Erythroblast (primary cell): ENCODE measurements around the gene CUX1.
A peak's percentile ranks its signal among the peaks of the same experiment; 100 is the strongest.

Experiments
- DNase-seq, 2 experiments: peaks; one replicate each; lab custom pipeline; 2025; lab: John Stamatoyannopoulos, UW
- GATA1 ChIP-seq: IDR thresholded peaks from 2 replicates; pipeline ENCODE4 v1.6.1; 2011; ENCODE audit warnings: low read depth, mild to moderate bottlenecking, control low read depth, low read length, moderate library complexity
- POLR2A ChIP-seq: IDR thresholded peaks from 2 replicates; pipeline ENCODE4 v1.6.1; 2011; ENCODE audit warnings: mild to moderate bottlenecking, low read length

CUX1 gene

GRCh38 chr7:102248456-102249395 is 431.3 kb downstream of the CUX1 start:
- DNase-seq, result no peak
- TF ChIP-seq GATA1, result no peak
- no peak for TF ChIP-seq POLR2A

GRCh38 chr7:102251531-102252365 is 434.3 kb downstream of the CUX1 start:
- no peak for DNase-seq
- TF ChIP-seq POLR2A, result no peak
- TF ChIP-seq GATA1, result no peak

GRCh38 chr7:102252366-102252982 is 435.0 kb downstream of the CUX1 start:
- no peak for TF ChIP-seq GATA1
- TF ChIP-seq POLR2A, result no peak
- peak in 1 of 2 experiments; percentile 36 for DNase-seq

- TF ChIP-seq GATA1 (no peak), POLR2A (no peak)
- DNase-seq, result no peak
Observed at GRCh38 chr7:102253066-102253972, 435.9 kb downstream of the CUX1 start.

- DNase-seq, result no peak
- TF ChIP-seq GATA1 (no peak), POLR2A (no peak)
Observed at GRCh38 chr7:102253973-102254370, 436.5 kb downstream of the CUX1 start.

- DNase-seq, result no peak
- TF ChIP-seq POLR2A (no peak), GATA1 (no peak)
Observed at GRCh38 chr7:102254521-102254920, 437.1 kb downstream of the CUX1 start.

- DNase-seq, result no peak
- TF ChIP-seq POLR2A (no peak), GATA1 (no peak)
Observed at GRCh38 chr7:102255501-102255900, 438.1 kb downstream of the CUX1 start.

- TF ChIP-seq GATA1 (no peak), POLR2A (no peak)
- DNase-seq, result no peak
Observed at GRCh38 chr7:102255916-102256315, 438.5 kb downstream of the CUX1 start.

- TF ChIP-seq GATA1 (no peak), POLR2A (no peak)
- no peak for DNase-seq
Observed at GRCh38 chr7:102258073-102258748, 440.8 kb downstream of the CUX1 start.

- no peak for DNase-seq
- no peak for TF ChIP-seq POLR2A
- no peak for TF ChIP-seq GATA1
Observed at GRCh38 chr7:102258749-102259107, 441.3 kb downstream of the CUX1 start.

GRCh38 chr7:102260856-102261255 is 443.4 kb downstream of the CUX1 start:
- no peak for DNase-seq
- TF ChIP-seq GATA1, result no peak
- TF ChIP-seq POLR2A, result no peak

- DNase-seq, result no peak
- TF ChIP-seq POLR2A (no peak), GATA1 (no peak)
Observed at GRCh38 chr7:102261451-102261850, 444.0 kb downstream of the CUX1 start.
